Gastroesophageal sphincter (tissue), 4 donors: Measurements from ENCODE around the gene TMEM134. TPM values are rescaled to one million over a fixed set of nuclear protein-coding genes. Genes with fewer than 3 reads are reported as not detected.

ENCODE experiments used
- ATAC-seq: fragments of 150-250 bp; one replicate; pipeline ENCODE4 v1.9.1; 2016; ENCODE audit warnings: mild to moderate bottlenecking, moderate library complexity
- H3K27ac ChIP-seq, 4 donors: fragments of 200-600 bp; sonication (generic) in 3 of 4; 1 replicate in 3 of 4; 2 replicates in 1 of 4; pipeline ENCODE4 v1.5.1; 2016 to 2019
- H3K27me3 ChIP-seq: fragments of 200-600 bp; sonication (generic); one replicate; pipeline ENCODE4 v1.5.1; 2019
- H3K36me3 ChIP-seq, 2 donors: fragments of 200-600 bp; sonication (generic); one replicate each; pipeline ENCODE4 v1.5.1; 2019; ENCODE audit warnings: control low read depth in 1 of 2
- H3K4me1 ChIP-seq, 3 donors: fragments of 200-600 bp; sonication (generic); 1 replicate in 2 of 3; 2 replicates in 1 of 3; pipeline ENCODE4 v1.5.1; 2016 to 2019; ENCODE audit warnings: control low read depth in 2 of 3
- H3K4me3 ChIP-seq, 2 donors: fragments of 200-600 bp; sonication (generic); one replicate each; pipeline ENCODE4 v1.5.1; 2019; ENCODE audit warnings: mild to moderate bottlenecking in 1 of 2, moderate library complexity in 1 of 2
- H3K9me3 ChIP-seq, 3 donors: fragments of 200-600 bp; sonication (generic); one replicate each; pipeline ENCODE4 v1.5.1; 2017 to 2019; ENCODE audit warnings: control low read depth in 2 of 3
- CTCF ChIP-seq, 4 experiments: fragments of 200-600 bp in 2 of 4; fragments of 450-650 bp in 2 of 4; sonication (generic) in 1 of 4; IDR thresholded peaks; one replicate each; pipeline ENCODE4 v1.5.1; 2017 to 2019; ENCODE audit warnings: antibody characterized with exemption in 4 of 4, mild to moderate bottlenecking in 2 of 4, moderate library complexity in 2 of 4
- EP300 ChIP-seq: sonication (generic); formaldehyde crosslinking; IDR thresholded peaks from one replicate; pipeline ENCODE4 v1.6.1; 2017; ENCODE audit warnings: antibody characterized with exemption, mild to moderate bottlenecking
- POLR2A ChIP-seq, 2 donors: fragments of 450-650 bp; IDR thresholded peaks; one replicate each; pipeline ENCODE4 v1.6.1; 2017; ENCODE audit warnings: antibody characterized with exemption in 2 of 2, mild to moderate bottlenecking in 2 of 2, moderate library complexity in 1 of 2
- POLR2AphosphoS5 ChIP-seq: sonication (generic); formaldehyde crosslinking; IDR thresholded peaks from one replicate; pipeline ENCODE4 v1.6.1; 2017; ENCODE audit warnings: antibody characterized with exemption
- WGBS, 2 donors: methylation state at CpG; one replicate each; pipeline ENCODE4 v1.1.5; 2018; ENCODE audit warnings: low coverage in 1 of 2; 5-methylcytosine and 5-hydroxymethylcytosine counted together
- total RNA-seq, 4 donors: library from RNA; depleted of rRNA; stranded (reverse); fragments of >200 nt; gene quantifications; one replicate each; pipeline ENCODE4 v1.1.0, GENCODE V29; 2016

TMEM134 gene
- total RNA-seq, 4 donors from 2014 or later = 22.2 to 35.2 (median 32.5) TPM

GRCh38 chr11:67435727-67436458 is 33.2 kb downstream of the TMEM134 start:
- Histone ChIP-seq H3K9me3 (no peaks in the 10 kb centered on the region), H3K36me3 (peaks cover 0 to 93% of the 10 kb centered on the region in 2 donors), H3K4me1 (peaks cover 0 to 60% (median 5%) of the 10 kb centered on the region in 3 donors), H3K4me3 (peak overlapping the region in 1 of 2 donors; percentile 27), H3K27me3 (no peaks in the 10 kb centered on the region), H3K27ac (peak overlapping the region in 3 of 4 donors; percentile 31 to 65 (median 45))
- no peak for ATAC-seq
- WGBS, 2 donors = 29% methylated on average over 1 of the region's 38 CpGs; no CpG with 5 or more reads in 1 of the 2 donors
- TF ChIP-seq EP300 (no peak), CTCF (IDR thresholded peaks at IDR 0.05) (no peak), POLR2A (IDR thresholded peaks at IDR 0.05) (peak in 1 of 2 donors; percentile 12)

GRCh38 chr11:67435031-67435726 is 33.9 kb downstream of the TMEM134 start:
- Histone ChIP-seq H3K27me3 (no peaks in the 10 kb centered on the region), H3K4me3 (no peak overlapping the region), H3K9me3 (no peaks in the 10 kb centered on the region), H3K36me3 (peaks cover 0 to 93% of the 10 kb centered on the region in 2 donors), H3K4me1 (peaks cover 0 to 60% (median 5%) of the 10 kb centered on the region in 3 donors), H3K27ac (peak overlapping the region in 2 of 4 donors; percentile 45 to 65)
- TF ChIP-seq CTCF (IDR thresholded peaks at IDR 0.05) = no peak
- no peak for TF ChIP-seq POLR2AphosphoS5
- no peak for TF ChIP-seq POLR2A (IDR thresholded peaks at IDR 0.05)
- TF ChIP-seq EP300 = no peak
- 90% methylated on average over 4 of the region's 26 CpGs; no CpG with 5 or more reads in 1 of the 2 donors for WGBS, 2 donors
- no peak for ATAC-seq

- peaks cover 0 to 93% of the 10 kb centered on the region in 2 donors for H3K36me3 ChIP-seq
- ATAC-seq = no peak
- TF ChIP-seq POLR2A (IDR thresholded peaks at IDR 0.05) = no peak
- no peak for TF ChIP-seq CTCF (IDR thresholded peaks at IDR 0.05)
- no peak for TF ChIP-seq EP300
- TF ChIP-seq POLR2AphosphoS5 = no peak
- H3K27me3 ChIP-seq = no peaks in the 10 kb centered on the region
- H3K4me1 ChIP-seq = peaks cover 0 to 60% (median 3%) of the 10 kb centered on the region in 3 donors
- H3K27ac ChIP-seq = peak overlapping the region in 1 of 4 donors; percentile 10
- no CpG with 5 or more reads among the region's 23 CpGs for WGBS, 2 donors
- no peaks in the 10 kb centered on the region for H3K9me3 ChIP-seq
- no peak overlapping the region for H3K4me3 ChIP-seq
Measured at GRCh38 chr11:67434395-67434881, 34.6 kb downstream of the TMEM134 start.

GRCh38 chr11:67433536-67434394 is 35.3 kb downstream of the TMEM134 start:
- Histone ChIP-seq H3K4me1 (peaks cover 0 to 60% (median 9%) of the 10 kb centered on the region in 3 donors), H3K27ac (peak overlapping the region in 1 of 4 donors; percentile 10), H3K36me3 (peaks cover 0 to 90% of the 10 kb centered on the region in 2 donors), H3K9me3 (no peaks in the 10 kb centered on the region), H3K27me3 (no peaks in the 10 kb centered on the region), H3K4me3 (no peak overlapping the region)
- 60 to 78% methylated on average over 1 to 3 of the region's 22 CpGs for WGBS, 2 donors
- no peak for ATAC-seq
- no peak for TF ChIP-seq POLR2AphosphoS5
- no peak for TF ChIP-seq CTCF (IDR thresholded peaks at IDR 0.05)
- no peak for TF ChIP-seq POLR2A (IDR thresholded peaks at IDR 0.05)
- TF ChIP-seq EP300 = no peak
